Right kidney (tissue), 9 donors: ENCODE results near the gene MYORG.

Experiments
- DNase-seq: peaks from one replicate; pipeline ENCODE4 v3.0.0-alpha.2; 2016
- long read RNA-seq, 8 donors: transcript quantifications; one replicate each; lab custom pipeline, GENCODE V29; 2026

The MYORG gene
- long read RNA-seq, donor 1 = 0 reads
- long read RNA-seq, donor 2, full-length matches to known transcripts = 2 of 2 reads
- long read RNA-seq, donor 2, partial matches to known transcripts = 0 of 2 reads
- long read RNA-seq, donor 2, other reads (novel, unspliced or antisense) = 0 of 2 reads
- long read RNA-seq, donor 3, full-length matches to known transcripts = 1 of 1 reads
- long read RNA-seq, donor 3, partial matches to known transcripts = 0 of 1 reads
- long read RNA-seq, donor 3, other reads (novel, unspliced or antisense) = 0 of 1 reads
- long read RNA-seq, donor 4, full-length matches to known transcripts = 2 of 2 reads
- long read RNA-seq, donor 4, partial matches to known transcripts = 0 of 2 reads
- long read RNA-seq, donor 4, other reads (novel, unspliced or antisense) = 0 of 2 reads
- long read RNA-seq, donor 5, full-length matches to known transcripts = 3 of 3 reads
- long read RNA-seq, donor 5, partial matches to known transcripts = 0 of 3 reads
- long read RNA-seq, donor 5, other reads (novel, unspliced or antisense) = 0 of 3 reads
- long read RNA-seq, donor 6, full-length matches to known transcripts = 3 of 3 reads
- long read RNA-seq, donor 6, partial matches to known transcripts = 0 of 3 reads
- long read RNA-seq, donor 6, other reads (novel, unspliced or antisense) = 0 of 3 reads
- long read RNA-seq, donor 7, full-length matches to known transcripts = 4 of 4 reads
- long read RNA-seq, donor 7, partial matches to known transcripts = 0 of 4 reads
- long read RNA-seq, donor 7, other reads (novel, unspliced or antisense) = 0 of 4 reads
- long read RNA-seq, donor 8, full-length matches to known transcripts = 4 of 4 reads
- long read RNA-seq, donor 8, partial matches to known transcripts = 0 of 4 reads
- long read RNA-seq, donor 8, other reads (novel, unspliced or antisense) = 0 of 4 reads

- DNase-seq = peak; percentile 86
These were observed at the start of gene MYORG for GRCh38 chr9:34376596-34377403. Gene MYORG (minus strand): TSS chr9:34376898. CDS start chr9:34372943, 3,955 bp downstream.

GRCh38 chr9:34419716-34420504 is 43.2 kb upstream of the MYORG start:
- DNase-seq = no peak

DNA sequence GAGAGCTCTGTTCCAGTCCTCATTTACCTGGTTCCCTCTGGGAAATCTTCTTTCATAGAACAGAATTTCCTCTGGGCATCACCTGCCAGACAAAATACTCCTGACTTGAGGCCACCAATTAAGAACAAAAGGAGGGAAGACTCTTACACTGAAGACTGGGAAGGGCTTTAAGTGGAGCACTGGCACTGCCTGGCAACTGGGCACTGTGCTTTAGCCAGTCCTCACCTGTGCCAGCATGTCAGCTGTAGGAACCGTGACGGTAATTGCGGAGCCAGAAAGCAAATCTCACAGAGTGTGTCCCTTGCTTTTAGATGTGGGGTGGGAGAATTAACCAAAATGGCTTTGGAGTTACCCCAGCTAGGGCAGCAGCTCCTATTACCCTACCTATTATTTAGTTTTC is 41.0 kb upstream of the MYORG start:
- no peak for DNase-seq

- peak; percentile 29 for DNase-seq
These were observed 36.6 kb upstream of the MYORG start for GRCh38 chr9:34413231-34413852.

DNA sequence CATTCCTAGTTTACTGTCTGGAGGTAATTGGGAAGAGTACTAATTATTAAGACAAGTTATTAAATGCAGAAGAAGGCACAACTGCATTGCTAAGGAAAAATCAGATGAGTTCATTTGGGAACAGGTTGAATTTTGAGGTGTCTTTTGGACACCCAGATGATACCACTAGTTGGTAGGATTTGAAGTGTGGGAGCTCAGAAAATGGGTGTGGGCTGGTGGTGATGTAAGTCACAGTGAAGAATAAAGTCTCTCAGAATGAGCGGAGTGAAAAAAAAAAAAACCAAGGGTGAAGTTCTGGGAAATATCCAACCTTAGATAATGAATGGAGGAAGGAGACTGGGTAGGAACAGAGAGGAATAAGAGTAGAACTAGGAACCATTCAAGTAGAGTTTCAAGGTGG is 35.6 kb upstream of the MYORG start:
- DNase-seq = no peak

GRCh38 chr9:34409154-34409553 is 32.5 kb upstream of the MYORG start:
- no peak for DNase-seq

DNA sequence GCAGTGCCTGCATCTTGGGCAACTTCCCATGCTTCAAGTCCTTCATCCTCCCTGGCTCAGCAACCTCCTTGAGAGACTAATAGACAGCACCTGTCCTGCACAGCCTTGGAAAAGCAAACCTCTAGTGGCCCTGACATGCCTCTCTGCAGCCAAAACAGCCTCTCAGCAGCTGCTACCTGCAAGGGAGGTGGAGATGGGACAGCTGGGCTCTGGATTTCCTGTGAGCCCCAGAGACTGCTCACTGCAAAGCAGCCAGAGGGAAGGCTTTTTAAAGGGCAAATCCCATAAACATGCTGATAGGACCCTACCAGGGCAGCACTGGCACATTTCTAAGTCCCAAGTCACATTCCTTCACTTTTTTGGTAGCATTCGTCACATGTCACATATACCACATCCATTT is 31.5 kb upstream of the MYORG start:
- no peak for DNase-seq

GRCh38 chr9:34406219-34406618 is 29.5 kb upstream of the MYORG start:
- DNase-seq = no peak

GRCh38 chr9:34405719-34406118 is 29.0 kb upstream of the MYORG start:
- no peak for DNase-seq

DNA sequence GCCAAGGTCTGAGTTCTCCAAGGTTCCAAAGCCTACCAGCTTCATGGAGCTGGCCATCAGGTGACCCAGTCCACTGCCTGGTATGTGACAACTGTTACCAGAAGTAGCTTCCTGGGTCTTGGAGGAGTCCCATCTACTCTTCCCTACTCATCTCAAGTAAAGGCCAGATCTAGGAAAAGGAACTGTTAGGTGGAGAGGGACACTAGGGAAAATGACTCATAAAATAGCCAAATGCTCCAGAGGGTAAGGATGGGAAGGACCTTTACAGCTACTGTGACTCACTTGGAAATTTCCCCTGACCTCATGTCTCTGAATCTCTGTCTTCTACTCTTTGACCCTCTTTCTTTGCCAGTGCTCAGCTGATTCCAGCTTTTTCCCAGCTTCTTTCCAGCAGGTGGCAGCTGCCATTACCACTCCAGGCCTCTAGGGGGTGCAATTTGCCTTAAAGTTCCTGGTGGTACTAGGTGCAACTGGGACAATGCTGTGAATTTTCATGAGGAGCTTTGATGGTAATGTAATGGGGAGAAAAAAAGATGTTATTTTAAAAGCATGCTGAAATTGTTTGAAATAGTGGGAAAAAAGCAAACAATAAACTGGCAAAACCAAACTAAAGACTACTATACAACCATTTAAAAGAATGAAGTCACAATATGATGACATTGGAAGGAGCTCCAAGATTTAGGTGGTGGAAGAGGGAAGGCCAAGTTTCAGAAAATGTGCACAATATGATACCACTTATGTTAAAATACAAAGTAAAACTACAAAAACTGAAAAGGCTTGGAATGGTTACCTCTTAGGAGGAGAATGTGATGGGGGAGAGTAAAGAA is 27.1 kb upstream of the MYORG start:
- peak; percentile 23 for DNase-seq

GRCh38 chr9:34400686-34401602 is 24.2 kb upstream of the MYORG start:
- no peak for DNase-seq

DNA sequence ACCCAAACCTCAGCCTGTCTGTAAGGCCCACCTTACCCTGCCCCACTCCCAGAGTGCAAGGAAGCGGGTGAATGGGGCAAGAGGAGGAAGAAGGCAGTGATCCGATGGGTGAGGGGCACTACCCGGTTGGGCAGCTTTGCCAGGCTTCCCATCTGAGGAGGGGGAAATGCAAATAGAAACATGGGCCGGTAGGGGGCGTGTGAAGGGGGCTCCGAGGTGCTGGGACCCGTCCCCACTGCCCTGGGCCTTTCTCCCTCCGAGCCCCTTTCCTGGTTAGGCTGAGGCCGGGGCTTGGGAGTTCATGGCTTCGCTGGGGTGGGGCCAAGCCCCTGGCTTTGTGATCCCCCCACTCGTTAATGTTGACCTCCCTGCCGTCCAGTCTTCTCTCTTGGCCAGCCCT is 23.6 kb upstream of the MYORG start:
- no peak for DNase-seq

DNA sequence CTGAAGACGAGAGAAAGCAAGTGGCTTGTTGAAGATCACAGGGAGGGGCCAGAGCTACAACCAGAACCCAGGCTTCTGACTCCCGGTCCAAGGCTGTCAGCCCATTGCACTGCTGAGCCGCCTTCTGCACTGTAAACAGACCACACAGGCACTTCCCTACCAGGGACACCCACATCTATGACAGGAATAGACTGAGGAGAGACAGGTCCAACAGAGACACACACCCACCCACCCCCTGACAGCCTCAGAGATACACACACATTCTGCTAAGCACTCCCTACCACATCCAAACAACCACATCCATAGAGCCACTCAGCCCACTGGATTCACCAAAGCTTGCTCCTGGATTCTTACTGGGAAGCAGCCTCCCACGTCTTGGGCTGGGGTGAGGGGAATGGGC is 23.0 kb upstream of the MYORG start:
- DNase-seq = no peak

DNA sequence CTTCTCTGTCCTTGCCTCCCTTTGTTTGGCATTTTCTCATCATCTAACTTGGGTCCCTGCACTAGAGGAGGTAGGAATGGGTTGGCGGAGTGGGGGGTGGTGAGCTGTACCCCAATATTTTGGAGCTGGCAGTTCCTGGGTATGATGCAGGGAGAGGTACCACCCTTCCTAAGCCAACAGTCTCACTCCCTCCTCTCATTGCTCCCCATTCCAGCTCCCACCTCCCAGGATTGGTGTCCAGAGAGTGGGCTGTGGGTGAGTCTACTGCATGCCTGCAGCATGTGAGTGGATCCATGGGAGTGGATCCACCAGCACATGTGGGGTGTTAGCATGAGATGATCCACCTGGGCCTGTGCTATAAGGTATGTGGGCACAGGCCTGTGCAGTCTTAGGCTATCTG is 22.2 kb upstream of the MYORG start:
- no peak for DNase-seq

- DNase-seq = no peak
These were observed 19.8 kb upstream of the MYORG start for GRCh38 chr9:34396276-34397214.

DNA sequence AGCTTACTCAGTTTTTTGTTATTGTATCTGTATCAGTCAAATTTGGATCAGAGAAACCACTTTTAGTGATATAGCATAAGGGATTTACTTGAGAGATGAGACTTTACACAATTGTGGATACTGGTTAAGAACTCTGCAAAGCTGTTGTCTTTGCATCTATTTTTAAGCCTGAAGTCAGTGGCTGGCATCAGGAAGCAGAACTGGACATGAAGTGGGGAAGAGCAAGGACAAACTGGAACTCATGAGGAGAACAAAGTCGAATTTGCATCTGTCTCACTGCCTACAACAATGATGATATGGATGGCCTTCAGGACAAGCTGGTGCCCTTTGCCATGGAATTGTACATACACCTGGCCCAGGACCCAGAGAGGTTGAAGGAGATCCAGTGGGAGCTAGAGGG is 15.8 kb upstream of the MYORG start:
- DNase-seq = no peak

DNA sequence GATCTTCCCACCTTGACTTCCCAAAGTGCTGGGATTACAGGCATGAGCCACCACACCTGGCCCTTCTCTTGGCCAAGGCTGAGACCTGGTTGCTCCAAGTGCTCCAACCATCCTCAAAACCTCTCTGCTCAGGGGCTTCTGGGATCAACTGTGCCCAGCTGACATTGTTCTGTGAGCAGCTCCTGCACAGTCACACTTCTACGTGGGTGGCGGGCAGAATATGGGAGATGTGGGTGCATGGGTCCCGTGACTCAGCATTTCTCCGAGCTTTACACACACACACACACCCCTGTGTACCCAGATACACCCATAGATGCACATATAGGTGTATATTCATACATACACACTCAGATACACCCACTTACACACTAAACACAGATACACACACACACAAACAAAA is 10.5 kb upstream of the MYORG start:
- DNase-seq = no peak

- DNase-seq = no peak
These were observed 10.0 kb upstream of the MYORG start for GRCh38 chr9:34386656-34387055.
